Retina (tissue), 1 donor: ENCODE data around the gene HEATR5B.

Experiments used
- DNase-seq: peaks from one replicate; pipeline ENCODE4 v3.0.0-alpha.2; 2016

The HEATR5B gene

DNA sequence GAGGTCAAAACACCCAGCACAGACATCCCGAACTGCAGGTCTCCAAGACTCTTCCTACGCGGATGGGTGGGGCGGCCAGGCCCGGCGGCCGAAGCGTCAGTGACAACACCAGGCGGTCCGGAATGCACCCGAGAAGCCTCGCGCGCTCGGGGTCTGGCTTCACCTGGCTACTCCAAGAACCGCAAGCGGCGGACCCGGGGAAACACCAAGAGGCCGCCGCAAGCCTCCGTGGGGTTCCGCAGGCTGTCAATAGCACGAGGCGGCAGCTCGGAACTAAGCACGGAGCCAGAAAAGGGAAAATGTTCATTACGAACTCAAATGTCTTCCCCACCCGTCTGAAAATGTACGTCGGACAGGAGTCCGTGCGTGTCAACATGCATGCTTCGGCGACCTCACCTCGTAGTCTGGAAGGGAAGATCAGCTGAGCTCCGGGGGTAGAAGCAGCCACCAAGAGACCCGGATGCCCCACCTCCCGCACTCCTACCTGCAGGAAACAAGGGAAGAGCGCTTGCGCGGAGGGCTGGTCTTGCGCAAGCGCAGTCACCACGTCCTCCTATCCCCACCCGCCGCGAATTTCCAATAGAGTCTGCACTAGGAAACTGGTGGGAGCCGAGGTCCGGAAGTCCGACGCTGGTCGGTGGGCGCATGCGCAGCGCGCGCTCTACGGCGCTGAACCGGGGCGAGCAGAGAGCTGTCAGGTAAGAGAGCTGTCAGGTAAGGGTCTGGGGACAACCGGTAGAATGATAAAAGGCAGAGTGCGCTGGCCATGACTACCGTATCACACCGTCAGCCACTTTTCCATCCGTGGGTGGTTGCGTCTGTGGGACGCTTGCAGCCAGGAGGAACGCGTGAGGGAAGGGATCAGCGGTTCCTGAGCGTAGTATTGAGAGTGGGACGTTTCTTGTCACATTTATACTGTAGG lies at the start of gene HEATR5B, which contains the start of gene GPATCH11:
Gene HEATR5B (minus strand): TSS at position 500 of the 922 bp plus-strand sequence. CDS start 958 bp downstream, outside the sequence.
Gene GPATCH11 (plus strand): TSS at position 646 of the 922 bp plus-strand sequence. CDS start 3,864 bp downstream, outside the sequence.
- DNase-seq = peak; percentile 98

DNA sequence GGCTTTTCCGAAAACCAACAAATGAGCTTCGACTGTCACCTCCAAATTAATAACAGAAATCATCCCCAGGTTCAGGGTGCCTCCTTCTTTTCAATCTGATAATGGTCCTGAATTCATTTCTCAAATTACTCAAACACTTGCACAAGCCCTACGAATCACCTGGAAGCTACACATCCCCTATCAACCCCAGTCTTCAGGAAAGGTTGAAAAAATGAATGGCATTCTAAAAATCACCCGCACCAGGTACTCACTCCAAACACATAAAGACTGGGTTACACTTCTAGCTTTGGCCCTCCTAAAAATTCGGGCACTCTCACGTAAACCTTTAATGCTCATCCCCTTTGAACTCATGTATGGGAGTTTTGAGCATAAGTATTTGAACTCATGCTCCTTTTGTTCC lies 48.7 kb upstream of the HEATR5B start:
- no peak for DNase-seq

DNA sequence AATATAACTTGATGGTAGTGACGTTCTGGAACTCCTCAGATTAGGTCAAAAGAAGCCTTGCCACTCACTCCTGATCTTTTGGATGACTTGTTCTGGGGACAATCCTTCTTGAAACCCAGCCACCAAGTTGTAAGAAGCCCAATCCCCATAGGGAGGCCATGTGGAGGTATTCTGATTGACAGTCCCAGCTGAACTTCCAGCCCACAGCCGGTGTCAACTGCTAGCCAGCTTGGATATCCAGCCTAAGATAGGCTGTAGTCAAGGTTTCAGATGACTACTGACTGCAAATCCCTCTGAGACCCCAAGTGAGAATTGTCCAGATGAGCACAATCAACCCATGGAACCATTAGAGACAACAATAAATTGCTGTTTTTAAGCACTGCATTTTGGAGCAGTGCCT lies 41.2 kb upstream of the HEATR5B start:
- DNase-seq = no peak

DNA sequence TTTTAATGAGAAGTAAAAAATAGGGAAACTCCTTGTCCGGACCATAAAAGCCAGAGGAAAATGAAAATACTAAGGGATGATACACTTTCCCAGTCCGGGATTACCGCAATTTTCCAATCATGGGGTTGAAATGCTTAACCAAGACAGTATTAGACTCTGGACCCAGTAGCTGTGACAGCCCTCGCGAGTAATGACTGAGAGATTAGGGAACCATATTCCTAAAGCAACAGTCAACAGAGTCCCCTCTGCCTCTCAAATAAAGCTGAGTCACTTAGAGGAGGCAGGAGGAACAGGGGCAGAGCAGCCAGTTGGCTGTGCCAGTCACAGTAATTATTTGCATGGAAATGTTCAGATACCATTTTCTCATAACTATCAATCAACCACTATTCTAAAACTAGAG lies 35.0 kb upstream of the HEATR5B start:
- no peak for DNase-seq

DNA sequence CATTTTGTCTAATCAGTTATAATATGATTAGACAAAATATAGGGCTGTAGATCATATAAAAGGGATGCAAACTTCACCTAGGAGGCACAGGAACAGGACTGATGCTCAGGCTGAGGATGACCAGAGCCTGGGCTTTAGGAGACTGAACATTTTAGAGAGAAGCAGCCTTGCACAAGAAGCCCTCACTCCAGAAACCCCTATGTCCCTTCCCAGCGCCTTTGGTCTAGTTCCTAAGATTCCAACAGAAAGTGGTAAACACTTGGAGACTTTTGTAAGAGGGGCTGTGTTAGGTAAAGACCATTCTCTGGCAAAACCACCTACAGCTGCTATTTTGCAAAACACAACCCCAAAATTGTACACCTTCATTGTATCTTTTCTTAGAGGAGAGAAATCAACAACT lies 33.4 kb upstream of the HEATR5B start:
- no peak for DNase-seq

DNA sequence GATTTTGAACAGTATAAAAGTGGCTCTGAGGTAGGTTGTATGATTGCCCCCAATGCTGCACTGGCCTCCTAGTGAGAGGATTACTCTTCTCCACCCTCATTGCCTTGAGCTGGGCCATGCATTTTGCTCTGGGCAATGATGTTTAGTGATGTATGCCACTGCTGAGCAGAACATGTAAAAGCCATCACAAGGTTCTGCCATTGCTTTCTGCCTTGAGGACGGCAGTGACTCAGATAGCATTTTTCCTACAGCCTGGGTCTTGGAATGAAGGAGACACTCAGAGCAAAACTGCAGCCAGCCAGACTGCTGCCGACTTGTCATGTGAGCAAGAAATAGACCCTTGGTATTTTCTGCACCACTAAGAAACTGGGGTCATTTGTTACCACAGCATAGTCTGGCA lies 27.8 kb upstream of the HEATR5B start:
- no peak for DNase-seq

DNA sequence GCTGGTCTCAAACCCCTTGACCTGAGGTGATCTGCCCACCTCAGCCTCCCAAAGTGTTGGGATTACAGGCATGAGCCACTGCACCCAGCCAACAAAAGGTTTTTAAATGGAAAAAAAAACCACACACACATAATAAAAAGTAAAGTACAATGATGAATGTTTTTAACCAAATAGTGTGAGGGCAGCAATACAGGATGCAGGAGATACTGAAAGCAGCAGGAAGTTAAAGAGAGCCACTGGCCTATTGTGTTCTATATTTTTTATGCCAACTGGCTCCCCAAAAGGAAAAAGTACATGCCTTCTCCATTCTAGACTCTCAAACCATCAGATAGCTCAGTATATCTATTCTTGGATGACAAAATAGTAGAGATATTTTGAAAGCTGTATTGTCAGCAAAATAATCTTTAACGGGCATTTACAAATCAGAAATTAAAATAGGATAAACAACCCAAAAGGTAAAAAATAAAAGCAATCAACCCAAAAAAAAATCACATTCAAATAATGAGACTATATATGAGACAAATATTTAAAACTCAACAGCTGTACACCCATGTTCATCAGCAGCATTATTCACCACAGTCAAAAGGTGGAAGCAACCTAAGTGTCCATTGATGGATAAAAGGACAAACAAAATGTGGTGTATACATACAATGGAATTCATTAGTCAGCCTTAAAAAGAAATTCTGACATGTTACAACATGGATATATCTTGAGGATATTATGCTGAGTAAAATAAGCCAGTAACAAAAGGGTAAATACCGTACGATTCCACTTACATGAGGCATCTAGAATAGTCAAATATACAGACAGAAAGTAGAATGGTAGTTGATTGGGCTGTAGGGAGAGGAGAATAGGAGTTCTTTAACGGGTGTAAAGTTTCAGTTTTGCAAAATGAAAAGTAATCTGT lies 26.4 kb upstream of the HEATR5B start:
- no peak for DNase-seq

DNA sequence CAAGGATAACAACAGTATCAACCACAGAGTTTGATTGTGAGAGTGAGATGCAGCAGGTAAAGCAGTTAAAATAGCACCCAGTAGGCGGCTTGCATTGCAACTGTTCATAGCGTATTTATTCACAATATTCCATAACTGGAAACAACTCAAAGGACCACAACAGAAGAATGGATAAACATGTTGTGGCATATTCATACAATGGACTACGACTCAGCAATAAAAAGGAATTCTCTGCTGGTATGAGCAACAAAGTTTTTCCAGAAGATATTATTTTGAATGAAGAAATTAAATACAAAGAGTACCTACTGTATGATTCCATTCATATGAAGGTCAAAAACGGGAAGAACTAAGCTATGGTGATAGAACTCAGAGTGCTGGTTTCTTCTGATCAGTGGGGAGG lies 25.4 kb upstream of the HEATR5B start:
- DNase-seq = no peak

DNA sequence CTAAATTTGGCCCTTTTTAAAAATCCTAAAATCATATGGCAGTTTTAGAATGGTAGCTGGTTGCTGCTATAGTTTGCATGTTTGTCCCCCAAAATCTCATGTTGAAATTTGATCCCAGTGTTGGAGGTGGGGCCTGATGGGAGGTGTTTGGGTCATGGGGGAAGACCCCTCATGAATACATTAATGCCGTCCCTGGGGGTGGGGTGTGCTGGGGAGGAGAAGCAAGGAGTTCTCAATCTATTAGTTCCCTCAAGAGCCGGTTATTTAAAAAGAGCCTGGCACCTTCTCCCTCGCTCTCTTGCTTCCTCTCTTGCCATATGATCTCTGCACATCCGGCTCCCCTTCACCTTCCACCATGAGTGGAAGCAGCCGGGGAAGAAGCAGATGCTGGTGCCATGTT lies 21.0 kb upstream of the HEATR5B start:
- DNase-seq = no peak

DNA sequence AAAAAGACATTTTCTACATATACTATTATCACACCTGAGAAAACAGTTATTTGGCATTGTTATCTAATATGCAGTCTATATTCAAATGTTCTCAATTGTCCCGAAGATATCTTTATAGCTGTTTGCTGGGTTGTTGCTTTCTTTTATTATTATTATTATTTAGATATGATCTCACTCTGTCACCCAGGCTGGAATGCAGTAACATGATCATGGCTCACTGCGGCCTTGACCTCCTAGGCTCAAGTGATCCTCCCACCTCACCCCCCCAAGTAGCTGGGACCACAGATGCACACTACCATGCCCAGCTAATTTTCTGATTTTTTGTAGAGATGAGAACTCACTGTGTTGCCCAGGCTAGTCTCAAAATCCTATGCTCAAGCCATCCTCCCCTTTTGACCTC lies 20.0 kb upstream of the HEATR5B start:
- DNase-seq = no peak

DNA sequence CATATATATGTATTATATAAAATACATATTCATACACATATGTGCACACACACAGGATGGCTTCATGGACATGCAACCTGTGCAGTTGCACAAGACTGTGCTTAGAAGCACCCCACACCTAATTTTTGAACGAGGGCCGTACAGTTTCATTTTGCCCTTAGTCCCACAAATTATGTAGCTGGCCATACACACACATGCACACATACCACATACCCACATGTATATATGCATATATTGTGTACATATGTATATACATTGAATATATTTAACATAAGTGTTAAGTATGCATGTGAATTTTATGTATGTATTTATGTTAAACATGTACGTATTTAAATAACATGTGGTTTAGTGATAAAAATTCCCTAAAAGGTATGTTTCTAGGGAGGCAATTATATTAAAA lies 18.4 kb upstream of the HEATR5B start:
- no peak for DNase-seq

DNA sequence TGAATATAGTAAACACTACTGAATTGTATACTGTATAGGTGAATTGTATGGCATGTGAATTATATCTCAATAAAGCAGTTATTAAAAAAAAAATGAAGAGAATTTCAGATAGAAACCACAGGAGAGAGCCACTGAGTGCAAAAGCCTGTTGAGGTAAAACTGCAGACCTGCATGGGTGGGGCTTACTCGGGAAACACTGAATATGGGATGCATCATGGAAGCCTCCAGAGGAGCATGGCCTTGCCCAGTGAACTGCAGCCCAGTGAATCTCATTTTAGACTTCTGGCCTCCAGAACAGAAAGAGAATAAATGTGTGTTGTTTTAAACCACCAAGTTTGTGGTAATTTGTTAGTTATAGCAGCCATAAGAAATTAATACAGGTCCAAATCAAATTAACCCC lies 15.9 kb upstream of the HEATR5B start:
- no peak for DNase-seq

DNA sequence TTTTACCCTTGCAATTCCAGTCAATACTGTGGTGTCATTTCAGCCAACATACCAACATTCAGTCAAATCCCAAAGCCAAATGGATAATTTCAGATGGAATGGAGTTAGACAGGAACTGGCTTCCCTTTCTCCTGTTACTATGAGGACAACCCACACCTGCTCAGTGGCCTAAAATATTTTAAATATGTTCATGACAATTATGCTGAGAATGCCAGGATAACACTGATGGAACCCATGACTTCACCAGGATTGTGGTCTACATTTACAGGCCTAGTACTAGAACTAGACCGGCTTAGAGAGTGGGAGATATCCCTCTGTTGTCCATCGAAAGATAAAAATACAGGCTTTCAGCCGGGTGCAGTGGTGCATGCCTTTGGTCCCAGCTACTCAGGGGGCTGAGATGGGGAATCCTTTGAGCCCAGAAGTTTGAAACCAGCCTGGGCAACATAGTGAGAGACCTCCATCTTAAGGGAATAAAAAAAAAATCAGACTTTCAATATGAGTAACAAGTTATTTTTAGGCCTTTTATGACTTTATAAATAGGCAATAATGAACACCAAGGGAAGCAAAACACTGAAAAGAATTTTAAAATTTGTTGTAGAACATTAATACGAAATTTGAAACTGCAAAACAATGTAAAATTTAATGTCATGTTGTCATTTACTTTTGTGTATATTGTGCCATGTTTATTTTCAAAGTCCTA lies 14.4 kb upstream of the HEATR5B start:
- DNase-seq = no peak

DNA sequence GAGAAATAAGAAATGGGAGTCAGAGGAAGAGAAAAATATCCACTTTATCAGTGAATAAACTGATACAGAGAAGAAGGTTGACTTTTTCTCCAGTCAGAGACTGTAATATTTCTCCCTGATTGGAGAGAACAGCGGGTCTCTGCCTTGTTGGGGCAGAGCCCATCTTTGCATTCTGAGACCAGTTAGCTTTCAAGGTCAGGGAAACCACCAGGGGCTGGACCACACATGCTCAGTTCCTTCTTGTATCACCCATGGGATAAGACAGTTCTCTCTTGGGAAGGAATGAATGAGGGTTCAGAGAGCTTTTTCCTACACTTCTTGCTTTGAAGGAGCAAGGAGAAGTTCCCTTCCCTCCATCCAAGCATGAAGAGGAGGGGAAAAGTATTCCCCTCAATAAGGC lies 12.4 kb upstream of the HEATR5B start:
- DNase-seq = no peak

DNA sequence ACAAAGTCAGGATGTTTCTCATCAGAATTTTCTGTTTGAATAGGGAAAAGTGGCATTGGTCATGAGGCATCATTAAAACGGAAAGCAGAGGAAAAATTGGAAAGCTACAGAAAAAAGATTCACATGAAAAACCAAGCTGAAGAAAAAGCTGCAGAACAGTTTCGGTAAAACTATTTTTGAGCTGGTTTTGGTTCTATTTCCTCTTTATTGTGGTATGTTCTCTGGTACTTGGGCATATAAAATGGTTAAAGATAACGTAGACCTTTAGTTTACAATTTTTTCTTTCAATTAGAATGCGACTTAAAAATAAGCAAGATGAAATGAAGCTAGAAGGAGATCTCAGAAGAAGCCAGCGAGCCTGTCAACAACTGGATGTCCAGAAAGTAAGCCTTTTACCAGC lies 7.7 kb upstream of the HEATR5B start:
- DNase-seq = no peak

DNA sequence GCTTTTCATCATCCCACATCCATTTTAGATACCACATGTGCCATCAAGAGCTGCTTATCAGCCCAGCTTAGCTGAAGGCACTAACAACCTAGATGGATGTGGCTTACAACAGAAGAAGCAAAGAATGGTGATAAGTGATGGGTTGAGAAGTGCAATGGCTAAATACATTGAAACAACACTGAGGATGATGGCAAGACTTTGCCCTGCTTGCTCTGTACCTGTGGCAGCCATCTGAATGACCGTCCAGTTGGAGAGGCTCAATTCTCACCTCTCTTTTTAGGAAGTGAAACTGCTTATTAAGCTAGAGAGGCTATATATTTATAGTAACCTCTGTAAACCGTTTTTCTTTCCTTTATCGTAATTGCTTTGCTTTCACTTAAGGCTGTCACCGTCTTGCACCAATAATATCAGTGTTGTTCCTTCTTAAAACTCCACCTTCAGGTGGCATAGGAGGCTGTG lies 5.9 kb upstream of the HEATR5B start:
- DNase-seq = no peak

DNA sequence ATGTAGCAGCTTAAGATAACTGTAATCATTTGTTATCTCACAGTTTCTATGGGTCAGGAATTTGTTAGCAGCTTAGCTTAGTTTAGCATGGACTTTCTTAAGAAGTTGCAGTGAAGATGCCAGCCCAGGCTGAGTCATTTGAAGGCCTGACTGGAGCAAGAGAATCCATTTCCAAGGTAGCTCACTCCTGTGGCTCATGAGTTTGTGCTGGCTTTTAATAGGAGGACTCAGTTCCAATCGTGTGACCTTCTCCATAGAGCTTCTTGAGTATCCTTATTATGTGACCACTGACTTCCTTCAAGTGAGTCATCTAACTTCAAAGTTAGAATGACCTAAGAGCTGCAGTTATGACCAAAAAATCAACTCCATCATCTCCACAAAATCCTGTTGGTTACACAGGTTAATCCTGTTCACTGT lies 1.6 kb upstream of the HEATR5B start:
- no peak for DNase-seq

DNA sequence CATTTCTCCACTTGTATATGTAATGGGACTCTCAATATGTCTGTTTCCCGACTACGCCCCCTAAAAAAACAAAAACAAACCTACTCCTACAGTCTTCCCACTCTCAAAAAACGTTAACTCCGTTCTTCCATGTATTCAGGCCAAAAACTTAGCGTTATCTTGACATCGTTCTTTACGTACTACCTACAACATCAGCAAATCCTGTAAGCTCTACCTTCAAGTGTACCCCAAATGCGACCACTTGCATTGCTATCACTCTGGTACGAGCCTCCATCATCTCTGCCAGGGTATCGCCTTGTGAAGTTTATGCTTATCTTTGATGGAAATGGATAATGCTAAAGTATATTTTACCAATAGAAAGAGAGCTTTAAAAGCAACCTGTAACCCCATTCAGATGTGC lies 625 bp upstream of the HEATR5B start:
- no peak for DNase-seq

DNA sequence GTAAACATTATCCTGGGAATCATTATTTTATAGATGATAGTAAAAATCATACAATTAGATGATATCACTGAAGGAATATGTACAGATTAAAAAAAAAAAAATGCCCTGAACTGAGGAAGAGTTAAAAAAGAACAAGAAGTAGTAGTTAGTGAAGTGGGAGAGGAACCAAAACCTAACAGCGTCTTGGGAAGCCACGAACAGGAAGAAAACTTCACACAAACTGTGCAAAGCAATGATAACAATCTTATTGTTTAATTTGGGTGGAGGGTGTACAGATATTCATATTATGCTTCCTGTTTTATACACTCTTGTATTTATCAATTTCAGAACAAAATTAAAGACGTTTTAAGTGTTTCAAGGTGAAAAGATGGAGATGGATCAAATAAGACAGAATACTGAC lies 3.5 kb downstream of the HEATR5B start:
- DNase-seq = no peak

DNA sequence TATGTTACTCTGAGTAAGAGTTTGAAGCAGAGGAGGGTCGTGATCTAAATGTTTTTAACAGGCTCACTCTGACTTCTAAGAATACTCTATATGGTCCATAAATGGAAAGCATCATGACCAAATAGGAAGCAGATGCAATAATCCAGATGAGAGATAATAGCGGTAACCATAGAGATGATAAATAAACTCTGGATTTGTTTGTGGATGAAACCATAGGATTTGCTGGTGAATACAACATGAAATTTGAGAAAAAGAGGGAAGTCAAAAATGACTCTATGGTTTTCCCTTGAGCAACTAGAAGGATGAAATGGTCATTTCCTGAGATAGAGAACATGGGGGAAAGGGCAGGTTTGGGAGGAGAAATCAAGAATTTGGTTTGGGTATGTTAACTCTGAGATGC lies 3.9 kb downstream of the HEATR5B start:
- DNase-seq = no peak

DNA sequence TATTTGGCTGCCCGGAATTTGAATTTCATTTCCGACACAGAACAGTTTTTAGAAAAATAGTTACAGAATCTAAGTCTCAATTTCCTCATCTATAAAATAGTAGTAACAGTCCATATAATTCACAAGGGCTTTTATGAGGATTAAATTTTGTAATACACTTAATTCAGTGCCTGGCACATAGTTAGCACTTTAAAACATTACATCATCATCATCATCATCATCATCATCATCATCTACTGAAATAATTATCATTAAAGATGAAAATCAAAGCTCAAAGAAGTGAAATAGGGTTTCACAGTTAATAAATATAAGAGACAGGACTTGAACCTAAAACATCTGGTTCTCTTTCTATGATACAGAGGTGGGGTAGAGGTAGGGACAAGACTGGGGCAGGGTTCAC lies 13.2 kb downstream of the HEATR5B start:
- DNase-seq = no peak

DNA sequence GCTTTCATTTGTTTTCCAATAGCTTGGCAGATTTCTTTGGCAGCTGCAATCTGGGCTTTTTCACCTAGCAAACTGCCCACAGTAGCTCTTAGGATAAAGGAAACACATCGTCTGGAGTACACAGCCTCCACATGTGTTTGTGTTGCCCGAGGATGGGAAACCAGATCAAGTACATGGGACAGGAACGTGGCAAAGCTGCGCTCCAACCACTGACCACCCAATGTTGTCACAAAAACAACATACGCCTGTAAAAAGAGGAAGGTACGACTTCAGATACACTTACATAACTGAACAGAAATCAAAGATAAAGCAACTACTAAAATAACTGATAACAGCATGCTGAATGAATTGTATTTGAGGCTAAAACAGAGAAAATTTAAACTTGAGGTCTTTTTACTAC lies 15.5 kb downstream of the HEATR5B start:
- no peak for DNase-seq

DNA sequence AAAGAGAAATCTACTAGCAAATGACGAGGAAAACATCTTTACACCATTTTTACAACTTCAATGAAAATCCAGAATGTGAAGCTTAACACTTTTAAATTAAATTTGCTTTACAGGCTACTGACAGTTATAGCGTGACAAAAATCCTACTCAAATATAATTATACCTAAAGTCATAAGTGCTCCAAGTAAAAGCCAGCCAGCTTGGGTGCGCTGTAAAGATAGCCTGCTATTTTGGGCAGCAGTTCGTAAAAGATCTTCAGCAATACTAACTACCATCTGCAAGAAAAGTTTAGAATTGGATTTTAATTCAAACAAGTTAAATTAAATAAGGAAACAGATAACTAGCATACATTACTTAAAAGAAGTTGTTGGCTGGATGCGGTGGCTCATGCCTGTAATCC lies 22.4 kb downstream of the HEATR5B start:
- DNase-seq = no peak
